ENCODE measurements around the gene NPC2.

DNA sequence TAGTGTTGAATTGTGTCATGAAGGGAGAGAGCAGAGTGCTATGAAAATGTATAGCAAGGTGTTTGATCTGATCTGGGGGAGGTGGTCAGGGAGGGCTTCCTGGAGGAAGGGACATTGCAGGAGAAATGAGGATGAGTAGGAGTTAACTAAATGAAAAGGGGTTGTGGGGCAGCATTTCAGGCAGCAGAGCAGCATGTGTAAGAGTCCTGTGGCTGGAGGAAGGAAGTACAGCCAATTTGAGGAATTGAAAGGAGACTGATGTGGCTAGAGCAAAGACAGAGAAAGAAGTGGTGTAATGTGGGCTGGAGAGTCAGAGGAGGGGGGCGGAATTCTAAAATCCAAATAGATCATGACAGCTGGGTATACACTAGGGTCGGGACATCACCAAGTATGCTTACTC, 20.5 kb downstream of the NPC2 start:
- TF ChIP-seq, protein P1, sequence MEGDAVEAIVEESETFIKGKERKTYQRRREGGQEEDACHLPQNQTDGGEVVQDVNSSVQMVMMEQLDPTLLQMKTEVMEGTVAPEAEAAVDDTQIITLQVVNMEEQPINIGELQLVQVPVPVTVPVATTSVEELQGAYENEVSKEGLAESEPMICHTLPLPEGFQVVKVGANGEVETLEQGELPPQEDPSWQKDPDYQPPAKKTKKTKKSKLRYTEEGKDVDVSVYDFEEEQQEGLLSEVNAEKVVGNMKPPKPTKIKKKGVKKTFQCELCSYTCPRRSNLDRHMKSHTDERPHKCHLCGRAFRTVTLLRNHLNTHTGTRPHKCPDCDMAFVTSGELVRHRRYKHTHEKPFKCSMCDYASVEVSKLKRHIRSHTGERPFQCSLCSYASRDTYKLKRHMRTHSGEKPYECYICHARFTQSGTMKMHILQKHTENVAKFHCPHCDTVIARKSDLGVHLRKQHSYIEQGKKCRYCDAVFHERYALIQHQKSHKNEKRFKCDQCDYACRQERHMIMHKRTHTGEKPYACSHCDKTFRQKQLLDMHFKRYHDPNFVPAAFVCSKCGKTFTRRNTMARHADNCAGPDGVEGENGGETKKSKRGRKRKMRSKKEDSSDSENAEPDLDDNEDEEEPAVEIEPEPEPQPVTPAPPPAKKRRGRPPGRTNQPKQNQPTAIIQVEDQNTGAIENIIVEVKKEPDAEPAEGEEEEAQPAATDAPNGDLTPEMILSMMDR (IDR thresholded peaks at IDR 0.05; ENCODE audit: extremely low read depth in 1 of 2, insufficient read depth in 1 of 2, low read depth in 1 of 2, low read length in 2 of 2) = no peak
- TF ChIP-seq JUN (IDR thresholded peaks at IDR 0.05; ENCODE audit: borderline replicate concordance, insufficient read depth, insufficient read length, low read depth) (no peak), POLR2A (IDR thresholded peaks at IDR 0.05; ENCODE audit: low read depth, low read length) (no peak), EZH2 (IDR thresholded peaks at IDR 0.05; ENCODE audit: borderline replicate concordance, low read depth, low read length, severe bottlenecking) (no peak), POLR2AphosphoS5 (IDR thresholded peaks at IDR 0.05; ENCODE audit: insufficient read depth, low read depth, low read length) (no peak), FOS (IDR thresholded peaks at IDR 0.05; ENCODE audit: borderline replicate concordance, insufficient read depth, low read length) (no peak), GATA2 (IDR thresholded peaks at IDR 0.05; ENCODE audit: insufficient read depth, insufficient read length, low read depth, low read length) (no peak), MYC (IDR thresholded peaks at IDR 0.05; ENCODE audit: low read depth, low read length) (no peak)
- TF ChIP-seq, protein P2, sequence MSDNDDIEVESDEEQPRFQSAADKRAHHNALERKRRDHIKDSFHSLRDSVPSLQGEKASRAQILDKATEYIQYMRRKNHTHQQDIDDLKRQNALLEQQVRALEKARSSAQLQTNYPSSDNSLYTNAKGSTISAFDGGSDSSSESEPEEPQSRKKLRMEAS (IDR thresholded peaks at IDR 0.05; ENCODE audit: insufficient read depth, insufficient read length) = no peak
